IMR-90 (cell line): ENCODE data around the gene FNIP2. TPM values are rescaled to one million over a fixed set of nuclear protein-coding genes. Genes with fewer than 3 reads are reported as not detected.

Source experiments
- ATAC-seq: fragments of 200-7000 bp; cut with Tn5 transposase; 2 replicates; pipeline ENCODE4 v1.9.1; 2020; ENCODE audit warnings: low read depth, mild to moderate bottlenecking, moderate library complexity
- BruUV-seq: library from RNA; stranded (reverse); fragments of 400-500 nt; replicated peaks from 2 replicates; lab custom pipeline; 2021; lab: Mats Ljungman, UMichigan
- CTCF ChIA-PET: fragments of 300-600 bp; formaldehyde crosslinking; extraction: SDS; loops from one replicate; lab custom pipeline; 2021; ENCODE audit warnings: antibody characterized with exemption; lab: Yijun Ruan, JAX
- POLR2A ChIA-PET: fragments of 300-600 bp; sonication (Branson Sonifier 250); formaldehyde crosslinking; loops from one replicate; lab custom pipeline; 2022; ENCODE audit warnings: antibody characterized with exemption; ENCODE audit not compliant: unreplicated experiment; lab: Charles Lee
- DNase-seq: peaks from one replicate; pipeline ENCODE4 v3.0.0; 2013
- H2AFZ ChIP-seq: replicated peaks from 2 replicates; pipeline ENCODE3; 2013; ENCODE audit warnings: low read length, mild to moderate bottlenecking; ENCODE audit not compliant: poor library complexity
- H2AK5ac ChIP-seq: 2 replicates; pipeline ENCODE4 v1.6.1; 2013; ENCODE audit warnings: low read depth, low read length, inconsistent platforms
- H2AK9ac ChIP-seq: replicated peaks from 2 replicates; pipeline ENCODE3; 2013; ENCODE audit warnings: mild to moderate bottlenecking, low read depth, low read length, moderate library complexity; ENCODE audit not compliant: poor library complexity
- H2BK120ac ChIP-seq: 2 replicates; pipeline ENCODE4 v1.6.1; 2013; ENCODE audit warnings: low read depth, low read length, inconsistent platforms
- H2BK15ac ChIP-seq: 3 replicates; pipeline ENCODE4 v1.6.1; 2013; ENCODE audit warnings: low read depth, low read length, inconsistent platforms
- H2BK20ac ChIP-seq: 2 replicates; pipeline ENCODE4 v1.6.1; 2013; ENCODE audit warnings: low read depth, mild to moderate bottlenecking, inconsistent platforms, low read length, moderate library complexity
- H2BK5ac ChIP-seq: 2 replicates; pipeline ENCODE4 v1.6.1; 2013; ENCODE audit warnings: mild to moderate bottlenecking, low read depth, low read length, inconsistent platforms; ENCODE audit not compliant: poor library complexity, severe bottlenecking
- H3K14ac ChIP-seq: replicated peaks from 2 replicates; pipeline ENCODE4 v1.6.1; 2013; ENCODE audit warnings: low read depth, low read length, inconsistent platforms
- H3K18ac ChIP-seq: 2 replicates; pipeline ENCODE4 v1.6.1; 2013; ENCODE audit warnings: low read depth, low read length, control low read depth
- H3K23ac ChIP-seq: 2 replicates; pipeline ENCODE4 v1.6.1; 2013; ENCODE audit warnings: low read depth, low read length, inconsistent platforms
- H3K27ac ChIP-seq: 2 replicates; pipeline ENCODE4 v1.5.1; 2013; ENCODE audit warnings: mild to moderate bottlenecking, control low read depth, low read length; ENCODE audit not compliant: insufficient read depth
- H3K27me3 ChIP-seq: 2 replicates; pipeline ENCODE4 v1.6.1; 2013; ENCODE audit warnings: low read length; ENCODE audit not compliant: control insufficient read depth, insufficient read depth
- H3K36me3 ChIP-seq: 2 replicates; pipeline ENCODE4 v1.6.1; 2013; ENCODE audit warnings: low read length, mixed read lengths; ENCODE audit not compliant: control insufficient read depth, insufficient read depth
- H3K4ac ChIP-seq: 2 replicates; pipeline ENCODE4 v1.6.1; 2013; ENCODE audit warnings: low read depth, low read length, inconsistent platforms
- H3K4me1 ChIP-seq: 2 replicates; pipeline ENCODE4 v1.6.1; 2013; ENCODE audit warnings: low read length, mixed read lengths; ENCODE audit not compliant: control insufficient read depth, insufficient read depth
- H3K4me2 ChIP-seq: 2 replicates; pipeline ENCODE4 v1.6.1; 2013; ENCODE audit warnings: low read depth, mild to moderate bottlenecking, control low read depth, low read length, moderate library complexity
- H3K4me3 ChIP-seq: 2 replicates; pipeline ENCODE4 v1.5.1; 2013; ENCODE audit warnings: low read depth, mild to moderate bottlenecking, control low read depth, low read length, moderate library complexity; ENCODE audit not compliant: insufficient read depth
- H3K56ac ChIP-seq: 2 replicates; pipeline ENCODE4 v1.6.1; 2013; ENCODE audit warnings: low read length, inconsistent platforms; ENCODE audit not compliant: insufficient read depth; ENCODE audit errors: extremely low read depth
- H3K79me1 ChIP-seq, 2 experiments: 2 replicates each; pipeline ENCODE4 v1.6.1; 2013; ENCODE audit warnings: low read length in 2 of 2, inconsistent platforms in 1 of 2, low read depth in 1 of 2
- H3K9ac ChIP-seq: 2 replicates; pipeline ENCODE4 v1.6.1; 2013; ENCODE audit warnings: low read depth, low read length, control low read depth
- H3K9me1 ChIP-seq: 2 replicates; pipeline ENCODE4 v1.6.1; 2013; ENCODE audit warnings: low read length, inconsistent platforms; ENCODE audit not compliant: insufficient read depth
- H3K9me3 ChIP-seq: 2 replicates; pipeline ENCODE4 v1.6.1; 2013; ENCODE audit warnings: low read length; ENCODE audit not compliant: control insufficient read depth, insufficient read depth
- H4K20me1 ChIP-seq: 2 replicates; pipeline ENCODE4 v1.6.1; 2013; ENCODE audit warnings: low read length, inconsistent platforms; ENCODE audit not compliant: insufficient read depth
- H4K5ac ChIP-seq: 2 replicates; pipeline ENCODE4 v1.6.1; 2013; ENCODE audit warnings: mild to moderate bottlenecking, low read depth, low read length, control low read depth
- H4K8ac ChIP-seq, 2 experiments: 2 replicates each; pipeline ENCODE4 v1.6.1; 2013; ENCODE audit warnings: low read depth in 2 of 2, low read length in 2 of 2, control low read depth in 1 of 2, inconsistent platforms in 1 of 2
- H4K91ac ChIP-seq: 2 replicates; pipeline ENCODE4 v1.6.1; 2013; ENCODE audit warnings: low read depth, low read length, inconsistent platforms; ENCODE audit not compliant: insufficient read depth
- CTCF ChIP-seq: conservative IDR thresholded peaks from 2 replicates; pipeline ENCODE4 v1.5.1; 2012; ENCODE audit warnings: mild to moderate bottlenecking, low read depth, low read length, improper control_type of control experiment
- ELK1 ChIP-seq: fragments of 150-350 bp; IDR thresholded peaks from 2 replicates; pipeline ENCODE4 v1.6.1; 2016; ENCODE audit warnings: low read depth, mild to moderate bottlenecking, low read length, moderate library complexity, borderline replicate concordance
- MAFK ChIP-seq: IDR thresholded peaks from 2 replicates; pipeline ENCODE4 v1.6.1; 2012; ENCODE audit warnings: low read depth, low read length, improper control_type of control experiment
- NFE2L2 ChIP-seq: fragments of 150-350 bp; IDR thresholded peaks from 2 replicates; pipeline ENCODE4 v1.6.1; 2016; ENCODE audit warnings: low read depth, mild to moderate bottlenecking, low read length
- POLR2A ChIP-seq: IDR thresholded peaks from 2 replicates; pipeline ENCODE4 v1.6.1; 2012; ENCODE audit warnings: mild to moderate bottlenecking, low read depth, low read length
- RCOR1 ChIP-seq: IDR thresholded peaks from 2 replicates; pipeline ENCODE4 v1.6.1; 2012; ENCODE audit warnings: mild to moderate bottlenecking, low read length, improper control_type of control experiment; ENCODE audit not compliant: insufficient replicate concordance
- RFX5 ChIP-seq: IDR thresholded peaks from 2 replicates; pipeline ENCODE4 v1.8.0; 2012; ENCODE audit warnings: low read depth, mild to moderate bottlenecking, low read length, moderate library complexity
- SMC3 ChIP-seq: fragments of 150-350 bp; IDR thresholded peaks from 2 replicates; pipeline ENCODE4 v1.6.1; 2016; ENCODE audit warnings: low read depth, mild to moderate bottlenecking, antibody characterized with exemption, low read length, moderate library complexity
- whole genome bisulfite sequencing, 2 experiments: methylation state at CpG; one replicate each; pipeline versions ENCODE4 v1.1.5 to v1.1.7; 2013; ENCODE audit warnings: missing lambda C conversion rate in 2 of 2; ENCODE audit not compliant: insufficient read length in 1 of 2; ENCODE audit errors: extremely low coverage in 2 of 2; 5-methylcytosine and 5-hydroxymethylcytosine counted together
- dilution Hi-C: fragments of 300-500 bp; cut with HindIII; formaldehyde crosslinking; loops from one replicate; pipeline ENCODE4 v1.14.3; 2018; ENCODE audit warnings: low sequenced_read_pairs; ENCODE audit not compliant: unreplicated experiment
- in situ Hi-C: fragments of 300-500 bp; cut with MboI; formaldehyde crosslinking; loops from 3 replicates; pipeline ENCODE4 v1.14.3; 2019; ENCODE audit warnings: low sequenced_read_pairs, inconsistent platforms, mixed read lengths
- intact Hi-C: fragments of 100-400 bp; cut with micrococcal nuclease; formaldehyde crosslinking; loops from 2 replicates; pipeline ENCODE4 v1.10.0; 2022
- polyA plus RNA-seq, 3 experiments: library from polyadenylated mRNA; depleted of rRNA; stranded (reverse); fragments of >200 nt; gene quantifications; 2 replicates each; pipeline ENCODE4 v1.2.3, GENCODE V29; 2012; ENCODE audit warnings: low replicate concordance in 1 of 3
- total RNA-seq: library from RNA; depleted of rRNA; stranded (reverse); fragments of >200 nt; gene quantifications from 2 replicates; pipeline ENCODE4 v1.2.3, GENCODE V29; 2012
- TF ChIP-seq, protein P1 (sequence below): fragments of 150-350 bp; IDR thresholded peaks from 2 replicates; pipeline ENCODE4 v1.6.1; 2017; ENCODE audit warnings: mild to moderate bottlenecking, antibody characterized with exemption, low read length, low read depth

Gene FNIP2
- total and polyA plus RNA-seq, 2 of the 4 experiments (the other 2 are of a cell fraction), result 4.7 to 24.6 TPM

DNA sequence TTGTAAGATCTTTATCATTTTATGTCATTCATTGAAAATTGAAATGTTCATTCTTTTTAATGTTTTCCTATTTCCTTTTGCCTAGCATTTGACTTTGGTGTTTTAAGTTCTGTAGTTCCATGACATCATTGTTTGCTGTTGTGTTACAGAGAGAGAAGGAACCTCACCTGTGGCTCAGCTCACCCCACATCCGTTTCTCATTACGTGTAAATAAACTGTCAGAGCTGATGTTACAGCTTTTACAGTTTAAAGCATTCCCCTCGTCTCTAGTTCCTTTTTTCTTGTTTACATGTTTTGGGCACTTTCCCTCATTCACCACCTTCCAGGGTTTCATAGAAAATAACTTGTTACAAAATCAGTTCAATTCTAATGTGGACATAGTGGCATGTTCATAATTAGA is 137.2 kb downstream of the FNIP2 start:
- BruUV-seq, result no TSS peak
- H2AK5ac ChIP-seq, result no peak overlapping the region
- H3K4me3 ChIP-seq, result no peak overlapping the region
- DNase-seq (no peak), ATAC-seq (no peak)
- TF ChIP-seq SMC3, result no peak
- no peak for TF ChIP-seq POLR2A
- TF ChIP-seq ELK1, result no peak
- no peak for TF ChIP-seq CTCF
- TF ChIP-seq, protein P1, sequence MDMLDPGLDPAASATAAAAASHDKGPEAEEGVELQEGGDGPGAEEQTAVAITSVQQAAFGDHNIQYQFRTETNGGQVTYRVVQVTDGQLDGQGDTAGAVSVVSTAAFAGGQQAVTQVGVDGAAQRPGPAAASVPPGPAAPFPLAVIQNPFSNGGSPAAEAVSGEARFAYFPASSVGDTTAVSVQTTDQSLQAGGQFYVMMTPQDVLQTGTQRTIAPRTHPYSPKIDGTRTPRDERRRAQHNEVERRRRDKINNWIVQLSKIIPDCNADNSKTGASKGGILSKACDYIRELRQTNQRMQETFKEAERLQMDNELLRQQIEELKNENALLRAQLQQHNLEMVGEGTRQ, result no peak
- no peak for TF ChIP-seq MAFK
- no peak for TF ChIP-seq RCOR1
- no peak for TF ChIP-seq RFX5
- no peak for TF ChIP-seq NFE2L2
- H3K79me1 ChIP-seq, result peaks cover 7 to 19% of the 10 kb centered on the region in 2 experiments
- H2BK20ac ChIP-seq, result no peak overlapping the region
- no peak overlapping the region for H3K56ac ChIP-seq
- H3K9me1 ChIP-seq, result peaks cover 8% of the 10 kb centered on the region
- dilution Hi-C loops, result no loop called here
- no CpG with 5 or more reads among the region's 3 CpGs for WGBS, 2 experiments
- peaks cover 13% of the 10 kb centered on the region for H3K4me1 ChIP-seq
- ChIA-PET POLR2A (no interaction called here), CTCF (no interaction called here)
- H3K4me2 ChIP-seq, result no peak overlapping the region
- no peak overlapping the region for H3K18ac ChIP-seq
- no peak overlapping the region for H2AFZ ChIP-seq
- no peaks in the 10 kb centered on the region for H3K9me3 ChIP-seq
- no peaks in the 10 kb centered on the region for H3K36me3 ChIP-seq
- in situ Hi-C loops, result no loop called here
- no peaks in the 10 kb centered on the region for H3K27me3 ChIP-seq
- no peak overlapping the region for H4K91ac ChIP-seq
- H3K27ac ChIP-seq, result no peak overlapping the region
- no peak overlapping the region for H4K5ac ChIP-seq
- no peak overlapping the region for H2BK15ac ChIP-seq
- no peak overlapping the region for H4K8ac ChIP-seq
- no peak overlapping the region for H3K14ac ChIP-seq
- H3K9ac ChIP-seq, result no peak overlapping the region
- no peak overlapping the region for H2AK9ac ChIP-seq
- H4K20me1 ChIP-seq, result no peaks in the 10 kb centered on the region
- H2BK5ac ChIP-seq, result no peak overlapping the region
- H3K4ac ChIP-seq, result no peak overlapping the region
- H2BK120ac ChIP-seq, result no peak overlapping the region
- H3K23ac ChIP-seq, result no peak overlapping the region
- intact Hi-C loops, result no loop called here
